Lower lobe of right lung (tissue), 2 donors: ENCODE measurements around the gene COX7A2L. TPM values are rescaled to one million over a fixed set of nuclear protein-coding genes. Genes with fewer than 3 reads are reported as not detected.

Experiments used
- ATAC-seq, 2 donors: fragments of 200-7000 bp; cut with Tn5 transposase; one replicate each; pipeline ENCODE4 v1.9.1; 2020 to 2022; ENCODE audit warnings: mild to moderate bottlenecking in 2 of 2, moderate library complexity in 2 of 2
- DNase-seq: peaks from one replicate; pipeline ENCODE4 v3.0.0-alpha.2; 2020
- H3K27ac ChIP-seq: fragments of 200-600 bp; one replicate; pipeline ENCODE4 v1.8.0; 2022
- H3K27me3 ChIP-seq: fragments of 200-600 bp; one replicate; pipeline ENCODE4 v1.8.0; 2022; ENCODE audit warnings: low read depth
- H3K36me3 ChIP-seq: fragments of 200-600 bp; one replicate; pipeline ENCODE4 v1.8.0; 2022; ENCODE audit warnings: mild to moderate bottlenecking
- H3K4me1 ChIP-seq: fragments of 200-600 bp; one replicate; pipeline ENCODE4 v1.8.0; 2022
- H3K4me3 ChIP-seq: fragments of 200-600 bp; one replicate; pipeline ENCODE4 v1.8.0; 2022; ENCODE audit warnings: mild to moderate bottlenecking
- H3K9me3 ChIP-seq: fragments of 200-600 bp; one replicate; pipeline ENCODE4 v1.8.0; 2022
- intact Hi-C: fragments of 100-400 bp; cut with DNase I; formaldehyde crosslinking; loops from one replicate; pipeline ENCODE4 v1.11.0; 2022
- total RNA-seq: library from RNA; stranded (reverse); fragmentation: NEBNext Ultra II Directional; extraction: Animal tissue kit (Norgen Biotek cat#: 25700); gene quantifications from one replicate; pipeline ENCODE4 v1.2.1, GENCODE V29; 2021
- TF ChIP-seq, protein P1 (sequence below): fragments of 200-600 bp; IDR thresholded peaks from one replicate; pipeline ENCODE4 v1.8.0; 2022; ENCODE audit warnings: antibody characterized with exemption, mild to moderate bottlenecking
- donor health status: DM: no; HTN: yes; CAD: no; lungs with severe emphysema.

COX7A2L gene
- total RNA-seq, 1 donor from 2014 or later: 89.4 TPM

DNA sequence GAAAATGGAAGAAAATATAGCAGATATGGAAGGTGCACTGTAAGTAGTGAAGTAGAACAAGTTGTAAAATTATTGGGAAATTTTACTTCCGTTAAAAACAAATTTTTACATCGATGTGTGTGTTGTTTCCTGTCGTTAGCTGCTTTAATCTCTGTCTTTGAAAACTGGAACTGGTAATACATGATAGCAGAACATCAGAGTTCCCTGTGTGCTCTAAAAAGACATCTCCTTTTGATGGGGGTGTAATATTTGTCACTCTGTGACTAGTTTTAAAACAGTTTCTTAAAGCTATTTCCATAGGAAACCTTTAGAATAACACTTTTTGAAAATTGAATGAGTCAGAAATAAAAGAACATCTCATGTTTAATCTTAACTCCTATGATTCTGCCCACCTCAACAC is 43.5 kb downstream of the COX7A2L start:
- TF ChIP-seq, protein P1, sequence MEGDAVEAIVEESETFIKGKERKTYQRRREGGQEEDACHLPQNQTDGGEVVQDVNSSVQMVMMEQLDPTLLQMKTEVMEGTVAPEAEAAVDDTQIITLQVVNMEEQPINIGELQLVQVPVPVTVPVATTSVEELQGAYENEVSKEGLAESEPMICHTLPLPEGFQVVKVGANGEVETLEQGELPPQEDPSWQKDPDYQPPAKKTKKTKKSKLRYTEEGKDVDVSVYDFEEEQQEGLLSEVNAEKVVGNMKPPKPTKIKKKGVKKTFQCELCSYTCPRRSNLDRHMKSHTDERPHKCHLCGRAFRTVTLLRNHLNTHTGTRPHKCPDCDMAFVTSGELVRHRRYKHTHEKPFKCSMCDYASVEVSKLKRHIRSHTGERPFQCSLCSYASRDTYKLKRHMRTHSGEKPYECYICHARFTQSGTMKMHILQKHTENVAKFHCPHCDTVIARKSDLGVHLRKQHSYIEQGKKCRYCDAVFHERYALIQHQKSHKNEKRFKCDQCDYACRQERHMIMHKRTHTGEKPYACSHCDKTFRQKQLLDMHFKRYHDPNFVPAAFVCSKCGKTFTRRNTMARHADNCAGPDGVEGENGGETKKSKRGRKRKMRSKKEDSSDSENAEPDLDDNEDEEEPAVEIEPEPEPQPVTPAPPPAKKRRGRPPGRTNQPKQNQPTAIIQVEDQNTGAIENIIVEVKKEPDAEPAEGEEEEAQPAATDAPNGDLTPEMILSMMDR: no peak
- DNase-seq: no peak
- Histone ChIP-seq H3K27me3 (no peaks in the 10 kb centered on the region), H3K36me3 (peaks cover 47% of the 10 kb centered on the region), H3K27ac (no peak overlapping the region), H3K9me3 (no peaks in the 10 kb centered on the region), H3K4me1 (peaks cover 7% of the 10 kb centered on the region), H3K4me3 (no peak overlapping the region)
- no peak for ATAC-seq
- intact Hi-C loops: no loop called here

- no peak for DNase-seq
- Histone ChIP-seq H3K36me3 (peaks cover 43% of the 10 kb centered on the region), H3K27me3 (no peaks in the 10 kb centered on the region), H3K4me1 (peaks cover 7% of the 10 kb centered on the region), H3K4me3 (no peak overlapping the region), H3K9me3 (no peaks in the 10 kb centered on the region), H3K27ac (no peak overlapping the region)
- TF ChIP-seq, protein P1: no peak
- intact Hi-C loops: no loop called here
- no peak for ATAC-seq
These were observed 44.1 kb downstream of the COX7A2L start for GRCh38 chr2:42316910-42317309.

GRCh38 chr2:42315844-42316470 is 45.1 kb downstream of the COX7A2L start:
- TF ChIP-seq, protein P1: no peak
- intact Hi-C loops: no loop called here
- Histone ChIP-seq H3K27ac (no peak overlapping the region), H3K9me3 (no peaks in the 10 kb centered on the region), H3K27me3 (no peaks in the 10 kb centered on the region), H3K36me3 (peaks cover 43% of the 10 kb centered on the region), H3K4me3 (no peak overlapping the region), H3K4me1 (peaks cover 7% of the 10 kb centered on the region)
- ATAC-seq (no peak), DNase-seq (no peak)

GRCh38 chr2:42314892-42315468 is 46.0 kb downstream of the COX7A2L start:
- intact Hi-C loops: no loop called here
- Histone ChIP-seq H3K36me3 (peaks cover 42% of the 10 kb centered on the region), H3K27ac (no peak overlapping the region), H3K27me3 (no peaks in the 10 kb centered on the region), H3K4me1 (peaks cover 7% of the 10 kb centered on the region), H3K4me3 (no peak overlapping the region), H3K9me3 (no peaks in the 10 kb centered on the region)
- TF ChIP-seq, protein P1: no peak
- ATAC-seq: peak in 1 of 2 donors; percentile 40
- DNase-seq: no peak

- DNase-seq: no peak
- H3K4me3 ChIP-seq: no peak overlapping the region
- H3K27ac ChIP-seq: no peak overlapping the region
- H3K36me3 ChIP-seq: peaks cover 35% of the 10 kb centered on the region
- H3K27me3 ChIP-seq: no peaks in the 10 kb centered on the region
- intact Hi-C loops: no loop called here
- peak; percentile 30 to 59 for ATAC-seq
- H3K9me3 ChIP-seq: no peaks in the 10 kb centered on the region
- TF ChIP-seq, protein P1: no peak
- H3K4me1 ChIP-seq: peaks cover 7% of the 10 kb centered on the region
These were observed 48.9 kb downstream of the COX7A2L start for GRCh38 chr2:42312106-42312505.
